ENCODE results near the gene FAM193B.
A peak's percentile ranks its signal among the peaks of the same experiment; 100 is the strongest.

Gene FAM193B

GRCh38 chr5:177554474-177555111 is at the start of gene FAM193B:
TSS of gene FAM193B (minus strand) at chr5:177554563. CDS start at chr5:177554458, 105 bp downstream.
- peak; percentile 95 for DNase-seq (ENCODE audit: low spot score)

- peak; percentile 48 for DNase-seq (ENCODE audit: low spot score)
These were observed 49.8 kb upstream of the FAM193B start for GRCh38 chr5:177604116-177604521.

- no peak for DNase-seq (ENCODE audit: low spot score)
These were observed 49.3 kb upstream of the FAM193B start for GRCh38 chr5:177603631-177604030.

GRCh38 chr5:177602458-177602830 is 48.1 kb upstream of the FAM193B start:
- DNase-seq (ENCODE audit: low spot score): no peak

- no peak for DNase-seq (ENCODE audit: low spot score)
These were observed 47.5 kb upstream of the FAM193B start for GRCh38 chr5:177601577-177602457.

- DNase-seq (ENCODE audit: low spot score): no peak
These were observed 46.8 kb upstream of the FAM193B start for GRCh38 chr5:177601126-177601525.

DNA sequence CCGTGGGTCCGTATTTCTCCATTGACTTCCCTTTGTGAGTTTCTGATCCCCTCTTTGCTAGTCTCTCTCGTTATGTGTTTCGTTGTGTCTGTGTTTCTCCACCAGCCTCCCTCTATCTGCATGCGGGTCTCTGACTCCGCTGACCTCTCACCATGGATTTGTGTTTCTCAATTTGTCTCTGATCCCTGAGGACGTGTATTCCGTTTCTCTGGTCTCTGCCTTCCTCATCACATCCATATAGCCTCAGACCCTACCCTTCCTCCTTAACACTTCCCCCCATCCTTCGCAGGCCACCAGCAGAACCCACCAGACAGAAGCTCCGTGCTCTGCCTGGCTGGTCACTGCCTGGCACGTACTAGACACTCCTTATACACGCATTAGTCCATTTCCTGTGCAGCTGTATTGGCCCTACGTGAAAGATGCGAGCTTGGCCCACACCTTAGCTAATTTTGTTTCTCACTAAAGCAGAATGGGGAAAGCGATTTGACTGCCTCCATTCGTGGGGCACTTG is 46.2 kb upstream of the FAM193B start:
- no peak for DNase-seq (ENCODE audit: low spot score)

DNA sequence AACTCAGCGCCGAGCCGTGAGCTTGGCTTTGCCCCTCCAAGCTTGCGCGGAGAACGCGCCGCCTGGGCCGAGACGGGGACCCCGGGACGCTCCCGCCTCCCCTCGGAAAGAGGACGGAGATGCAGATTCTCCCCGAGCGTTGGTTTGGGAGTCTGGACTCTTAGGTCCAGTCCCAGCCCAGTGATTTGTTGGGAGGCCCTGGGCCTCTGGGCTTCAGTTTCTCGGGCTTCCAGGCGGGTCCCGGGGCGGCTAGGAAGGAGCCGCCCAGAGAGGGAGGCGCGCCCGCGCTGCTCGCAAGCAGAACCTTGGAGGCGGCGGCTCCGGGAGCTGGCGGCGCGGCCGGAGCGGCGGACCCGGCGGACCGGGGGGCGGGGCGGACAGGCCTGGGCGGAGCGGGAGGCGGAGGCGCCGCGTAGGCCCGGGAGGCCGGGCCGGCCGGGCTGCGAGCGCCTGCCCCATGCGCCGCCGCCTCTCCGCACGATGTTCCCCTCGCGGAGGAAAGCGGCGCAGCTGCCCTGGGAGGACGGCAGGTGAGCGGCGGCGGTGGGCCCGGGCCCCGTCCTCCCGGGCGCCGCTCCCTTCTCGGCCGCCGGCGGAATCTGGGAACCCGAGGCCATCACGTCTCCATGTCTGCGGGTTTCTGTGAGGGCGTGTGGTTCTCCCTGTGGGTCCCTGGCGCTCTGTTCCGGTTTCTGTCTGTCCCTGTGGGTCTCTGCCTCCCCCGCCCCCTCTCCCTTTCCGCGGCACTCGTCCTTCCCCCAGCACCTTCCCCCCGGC is 45.6 kb upstream of the FAM193B start, which contains the start of gene B4GALT7:
Gene B4GALT7, plus strand, starts transcription at position 402 of the 777 bp plus-strand sequence. Its CDS starts 79 bp downstream, at position 481.
- DNase-seq (ENCODE audit: low spot score): peak; percentile 88

GRCh38 chr5:177598477-177598876 is 44.1 kb upstream of the FAM193B start:
- DNase-seq (ENCODE audit: low spot score): no peak

DNA sequence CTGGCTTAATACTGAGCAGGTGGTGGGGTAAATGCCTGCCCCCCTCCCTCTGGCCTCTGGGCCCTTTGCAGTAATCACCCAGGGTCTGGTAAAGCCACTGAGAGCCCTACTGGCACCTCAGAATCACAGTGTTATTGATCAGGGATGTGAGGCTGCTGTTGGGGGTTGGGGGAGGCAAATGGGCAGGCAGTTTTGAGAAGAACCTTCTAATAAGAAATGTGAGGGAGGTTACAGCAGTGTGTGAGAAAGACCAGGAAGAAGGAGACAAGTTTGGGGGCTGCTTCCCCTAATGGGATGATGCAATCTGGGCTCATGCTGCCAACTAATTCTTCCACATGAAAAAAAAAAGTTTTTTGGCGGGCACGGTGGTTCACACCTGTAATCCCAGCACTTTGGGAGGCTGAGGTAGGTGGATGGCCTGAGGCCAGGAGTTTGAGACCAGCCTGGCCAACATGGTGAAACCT is 42.4 kb upstream of the FAM193B start:
- no peak for DNase-seq (ENCODE audit: low spot score)

DNA sequence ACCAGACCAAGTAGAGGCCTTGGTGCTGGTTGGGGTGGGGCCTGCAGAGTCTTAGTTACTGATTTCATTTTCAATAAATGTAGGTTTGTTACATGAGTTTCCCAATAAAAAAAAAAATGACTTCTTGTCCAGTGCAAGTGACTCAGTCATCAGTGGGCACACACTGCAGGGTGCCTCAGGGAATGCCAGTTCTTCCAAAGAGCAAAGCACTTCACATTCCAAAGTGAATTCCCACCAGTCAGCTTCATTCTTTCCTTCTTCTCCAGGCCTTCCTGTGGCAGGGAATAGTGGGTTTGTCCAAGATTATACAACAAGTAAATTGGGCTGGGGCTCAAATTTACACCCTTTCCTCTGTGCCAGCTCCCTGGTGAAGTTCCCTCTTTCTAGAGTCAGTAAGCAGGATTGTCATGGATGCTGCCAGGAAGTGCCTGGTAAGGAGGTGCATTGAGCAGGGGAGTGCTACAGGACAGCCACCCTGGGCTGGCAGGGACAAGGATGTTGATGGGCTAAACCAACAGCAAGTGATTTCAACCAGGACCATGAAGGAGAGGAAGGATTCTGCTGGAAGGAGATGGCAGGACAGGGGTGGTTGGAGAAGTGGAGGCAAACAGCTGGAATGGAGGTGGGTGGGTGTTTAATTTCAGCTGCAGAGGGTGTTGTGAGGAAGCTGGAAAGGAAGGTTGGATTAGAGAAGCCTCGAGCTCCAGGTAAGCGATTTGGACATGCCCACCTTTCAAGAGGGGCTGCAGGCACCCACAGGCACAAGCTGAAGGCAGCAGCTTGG is 41.8 kb upstream of the FAM193B start:
- DNase-seq (ENCODE audit: low spot score): no peak

DNA sequence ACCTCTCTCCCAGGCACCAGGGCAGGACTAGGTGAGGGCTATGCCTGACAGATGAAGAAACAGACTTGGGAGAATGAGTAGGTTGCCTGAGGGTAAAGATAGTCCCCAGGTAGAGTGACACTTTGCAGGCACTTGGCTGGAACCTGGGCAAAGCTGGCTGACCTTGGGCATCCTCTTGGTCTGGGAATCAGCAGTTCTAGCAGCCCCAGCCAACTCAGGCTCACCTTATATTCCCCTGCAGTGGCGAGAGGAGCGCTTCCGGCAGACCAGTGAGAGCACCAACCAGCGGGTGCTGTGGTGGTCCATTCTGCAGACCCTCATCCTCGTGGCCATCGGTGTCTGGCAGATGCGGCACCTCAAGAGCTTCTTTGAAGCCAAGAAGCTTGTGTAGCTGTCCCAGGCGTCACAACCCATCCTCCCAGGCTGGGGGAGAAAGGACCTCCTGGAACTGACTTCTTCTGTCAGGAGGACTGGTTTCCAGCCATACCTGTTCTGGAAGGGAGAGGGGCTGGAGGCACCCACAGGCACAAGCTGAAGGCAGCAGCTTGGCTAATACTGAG is 40.7 kb upstream of the FAM193B start:
- DNase-seq (ENCODE audit: low spot score): no peak

GRCh38 chr5:177594071-177594470 is 39.7 kb upstream of the FAM193B start:
- no peak for DNase-seq (ENCODE audit: low spot score)

- DNase-seq (ENCODE audit: low spot score): no peak
These were observed 39.1 kb upstream of the FAM193B start for GRCh38 chr5:177593511-177593910.

GRCh38 chr5:177592905-177593304 is 38.5 kb upstream of the FAM193B start:
- no peak for DNase-seq (ENCODE audit: low spot score)

DNA sequence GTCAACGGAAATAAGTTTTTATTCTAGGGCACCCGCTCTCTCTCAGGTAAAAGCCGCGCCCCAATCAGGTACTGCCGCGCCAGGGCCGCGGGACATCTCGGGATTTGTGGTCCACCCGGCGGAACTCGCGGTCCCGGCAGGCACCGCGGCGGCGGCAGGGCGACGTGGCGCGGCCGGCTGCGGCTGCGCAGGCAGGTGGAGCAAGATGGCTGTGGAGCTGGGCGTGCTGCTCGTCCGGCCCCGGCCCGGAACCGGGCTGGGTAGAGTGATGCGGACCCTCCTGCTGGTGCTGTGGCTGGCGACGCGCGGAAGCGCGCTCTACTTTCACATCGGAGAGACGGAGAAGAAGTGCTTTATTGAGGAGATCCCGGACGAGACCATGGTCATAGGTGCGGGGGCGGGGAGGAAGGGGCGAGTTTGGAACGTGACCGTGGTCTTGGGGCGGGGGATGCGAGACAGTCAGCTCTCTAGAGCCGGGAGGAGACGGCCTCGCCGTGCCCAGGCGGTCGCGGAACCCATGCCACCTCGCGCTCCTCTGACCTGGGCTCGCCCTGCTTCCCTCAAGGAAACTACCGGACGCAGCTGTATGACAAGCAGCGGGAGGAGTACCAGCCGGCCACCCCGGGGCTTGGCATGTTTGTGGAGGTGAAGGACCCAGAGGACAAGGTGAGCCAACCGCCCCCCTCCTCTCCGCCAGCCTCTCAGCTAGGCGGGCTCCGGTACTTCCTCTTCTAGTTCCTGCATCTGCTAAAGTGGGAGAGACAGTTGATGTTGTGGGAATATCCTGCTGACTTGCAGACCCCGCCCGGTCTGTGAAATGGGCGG is 37.9 kb upstream of the FAM193B start, which contains the start of gene TMED9:
Gene TMED9, plus strand, starts transcription at position 194 of the 825 bp plus-strand sequence. Its CDS starts 12 bp downstream, at position 206.
- DNase-seq (ENCODE audit: low spot score): peak; percentile 93

DNA sequence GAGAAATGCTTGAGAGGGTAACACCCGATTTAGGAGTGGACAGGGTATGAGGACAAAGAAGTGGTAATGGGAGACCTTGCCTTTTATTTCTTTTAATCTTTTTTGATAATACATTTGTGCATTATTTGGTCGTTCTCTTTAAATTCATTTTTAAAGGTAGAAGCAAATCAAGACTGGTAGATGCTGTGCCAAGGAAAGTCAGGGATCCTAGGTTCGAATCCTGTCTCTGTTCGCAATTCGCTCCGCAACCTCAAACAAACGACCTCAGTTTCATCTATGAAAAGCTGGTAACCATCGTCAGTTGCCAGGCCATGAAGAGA is 37.3 kb upstream of the FAM193B start:
- DNase-seq (ENCODE audit: low spot score): no peak

DNA sequence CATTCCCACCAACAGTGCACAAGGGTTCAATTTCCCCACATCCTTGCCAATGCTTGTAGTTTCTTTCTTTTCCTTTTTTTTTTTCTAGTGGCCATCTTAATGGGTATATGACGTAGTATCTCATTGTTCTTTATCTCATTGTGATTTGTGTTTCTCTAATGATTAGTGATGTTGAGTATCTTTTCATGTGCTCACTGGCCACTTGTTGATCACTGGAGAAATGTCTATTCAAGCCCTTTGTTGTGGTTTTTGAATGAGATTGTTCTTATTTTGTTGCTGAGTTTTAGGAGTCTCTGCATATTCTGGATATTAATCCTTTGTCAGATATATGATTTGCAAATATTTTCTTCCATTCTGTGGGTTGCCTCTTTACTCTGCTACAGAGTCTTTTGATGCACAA is 36.0 kb upstream of the FAM193B start:
- no peak for DNase-seq (ENCODE audit: low spot score)

GRCh38 chr5:177588413-177588909 is 34.1 kb upstream of the FAM193B start:
- DNase-seq (ENCODE audit: low spot score): no peak

DNA sequence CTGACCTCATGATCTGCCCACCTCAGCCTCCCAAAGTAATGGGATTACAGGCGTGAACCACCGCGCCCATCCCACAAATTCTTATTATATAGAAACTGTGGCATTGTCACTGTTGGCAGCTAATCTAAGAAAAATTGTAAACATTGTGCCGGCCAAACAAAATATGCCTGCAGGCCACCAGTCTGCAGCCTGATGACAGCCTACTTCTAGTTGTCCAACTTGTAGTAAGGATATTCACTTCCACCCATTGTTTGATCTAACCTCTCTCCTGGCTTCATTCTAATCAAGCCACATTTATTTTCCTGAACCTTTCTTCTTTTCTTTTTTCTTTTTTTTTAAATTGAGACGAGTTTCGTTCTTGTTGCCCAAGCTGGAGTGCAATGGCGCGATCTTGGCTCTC is 24.0 kb upstream of the FAM193B start:
- no peak for DNase-seq (ENCODE audit: low spot score)
